HG02943 (cell line): ENCODE measurements around the gene CYP2W1.
"Not testable (repeated sequence)": the region's sequence is repeated elsewhere in the genome, so short reads cannot be mapped to it uniquely, and the experiment has no call there.

Experiments used
- ATAC-seq: cut with Tn5 transposase; IDR thresholded peaks from one replicate; pipeline ENCODE4 v1.9.1; 2021; ENCODE audit warnings: mild to moderate bottlenecking, low read depth, moderate library complexity; ENCODE audit not compliant: unreplicated experiment

The CYP2W1 gene

GRCh38 chr7:1024876-1025742 lies 42.1 kb downstream of the CYP2W1 start:
- ATAC-seq = peak; percentile 1

GRCh38 chr7:1025743-1026581 lies 43.0 kb downstream of the CYP2W1 start:
- no peak for ATAC-seq

- no peak for ATAC-seq
Measured at GRCh38 chr7:1026721-1027161, 43.8 kb downstream of the CYP2W1 start.

- no peak for ATAC-seq
Measured at GRCh38 chr7:1027242-1028043, 44.5 kb downstream of the CYP2W1 start.

GRCh38 chr7:1028044-1028770 lies 45.2 kb downstream of the CYP2W1 start:
- no peak for ATAC-seq

- no peak for ATAC-seq
Measured at GRCh38 chr7:1028775-1029636, 46.0 kb downstream of the CYP2W1 start.

- ATAC-seq = no peak
Measured at GRCh38 chr7:1029637-1030443, 46.9 kb downstream of the CYP2W1 start.

- no peak for ATAC-seq
Measured at GRCh38 chr7:1030444-1031070, 47.6 kb downstream of the CYP2W1 start.

GRCh38 chr7:1031716-1032455 lies 48.9 kb downstream of the CYP2W1 start:
- ATAC-seq = no peak

GRCh38 chr7:1032536-1033181 lies 49.7 kb downstream of the CYP2W1 start:
- no peak for ATAC-seq

GRCh38 chr7:1033546-1034145 lies 50.7 kb downstream of the CYP2W1 start:
- no peak for ATAC-seq

- ATAC-seq = not testable (repeated sequence)
Measured at GRCh38 chr7:1034769-1035168, 51.8 kb downstream of the CYP2W1 start.

- ATAC-seq = not testable (repeated sequence)
Measured at GRCh38 chr7:1036164-1036928, 53.4 kb downstream of the CYP2W1 start.
